Measurements from ENCODE around the gene GPR34. TPM values are rescaled to one million over a fixed set of nuclear protein-coding genes. Genes with fewer than 3 reads are reported as not detected.
"Not testable (repeated sequence)": the region's sequence is repeated elsewhere in the genome, so short reads cannot be mapped to it uniquely, and the experiment has no call there.

GPR34 gene, protein sequence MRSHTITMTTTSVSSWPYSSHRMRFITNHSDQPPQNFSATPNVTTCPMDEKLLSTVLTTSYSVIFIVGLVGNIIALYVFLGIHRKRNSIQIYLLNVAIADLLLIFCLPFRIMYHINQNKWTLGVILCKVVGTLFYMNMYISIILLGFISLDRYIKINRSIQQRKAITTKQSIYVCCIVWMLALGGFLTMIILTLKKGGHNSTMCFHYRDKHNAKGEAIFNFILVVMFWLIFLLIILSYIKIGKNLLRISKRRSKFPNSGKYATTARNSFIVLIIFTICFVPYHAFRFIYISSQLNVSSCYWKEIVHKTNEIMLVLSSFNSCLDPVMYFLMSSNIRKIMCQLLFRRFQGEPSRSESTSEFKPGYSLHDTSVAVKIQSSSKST
- polyA plus RNA-seq (ENCODE audit: insufficient read length in 4 of 4): 1 to 10 TPM; 1.6 to 6.8 (median 5.5) TPM

DNA sequence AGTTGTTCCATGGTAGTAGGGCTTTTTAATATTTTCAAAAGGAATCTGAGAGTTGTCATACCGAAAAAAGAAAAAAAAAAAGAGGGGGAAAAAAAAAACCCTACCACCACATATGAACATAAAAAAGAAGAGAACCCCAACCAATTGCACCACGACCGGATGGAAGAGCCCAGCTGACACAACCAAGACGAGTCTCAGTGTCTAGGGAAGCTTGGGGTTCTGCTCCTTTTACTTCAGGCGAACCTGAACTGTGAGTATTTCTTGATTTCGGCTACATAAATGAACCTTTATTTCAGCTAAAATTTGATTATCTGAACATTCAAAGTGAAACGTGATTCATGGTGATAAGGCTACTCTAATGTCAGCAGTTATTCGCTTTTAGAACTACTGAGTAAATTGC, at the start of gene GPR34:
GPR34 (plus strand) TSS at position 139 of the 400 bp plus-strand sequence. CDS start 6,661 bp downstream, outside the sequence.
- DNase-seq (ENCODE audit: low read depth in 4 of 4, low spot score in 3 of 4): no peak

DNA sequence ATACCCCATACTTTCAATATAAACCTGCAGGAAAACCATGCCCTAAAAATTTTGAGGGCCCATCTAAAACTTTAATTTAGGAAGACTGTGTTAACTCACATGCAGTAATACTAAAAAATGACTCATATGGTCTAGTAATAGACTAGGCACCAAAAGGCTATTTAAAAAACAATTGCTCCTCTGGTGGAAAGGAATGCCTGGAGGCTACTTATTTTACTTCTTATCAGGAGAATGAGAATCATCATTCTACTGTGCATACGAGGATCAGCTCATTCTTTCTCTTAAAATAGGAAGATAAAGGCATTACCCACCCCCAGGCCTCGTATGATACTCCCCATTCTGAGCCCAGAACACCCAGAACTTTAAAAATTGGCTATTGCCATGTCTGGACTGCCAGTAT, 42.6 kb upstream of the GPR34 start:
- DNase-seq (ENCODE audit: low read depth in 4 of 4, low spot score in 3 of 4): not testable (repeated sequence)

DNA sequence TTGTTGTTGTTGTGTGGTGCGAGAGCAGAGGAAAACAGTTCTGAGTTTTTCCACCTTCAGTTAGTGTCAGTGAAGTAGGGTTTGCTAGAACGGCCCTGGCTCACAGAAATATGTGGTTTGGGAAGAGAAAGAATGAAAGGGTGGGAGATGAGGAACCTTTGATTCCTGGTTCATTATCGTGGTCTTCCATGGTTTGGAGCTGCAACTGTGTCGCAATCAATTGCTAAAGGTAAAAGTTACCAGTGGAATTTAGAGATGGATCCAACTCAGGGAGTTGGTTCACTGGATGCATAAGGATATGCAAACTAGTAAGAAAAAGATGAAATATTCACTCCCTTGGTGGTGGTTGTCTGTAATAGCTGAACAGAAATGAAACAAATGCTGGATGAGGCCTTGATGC, 35.6 kb upstream of the GPR34 start:
- no peak for DNase-seq (ENCODE audit: low read depth in 4 of 4, low spot score in 3 of 4)

DNA sequence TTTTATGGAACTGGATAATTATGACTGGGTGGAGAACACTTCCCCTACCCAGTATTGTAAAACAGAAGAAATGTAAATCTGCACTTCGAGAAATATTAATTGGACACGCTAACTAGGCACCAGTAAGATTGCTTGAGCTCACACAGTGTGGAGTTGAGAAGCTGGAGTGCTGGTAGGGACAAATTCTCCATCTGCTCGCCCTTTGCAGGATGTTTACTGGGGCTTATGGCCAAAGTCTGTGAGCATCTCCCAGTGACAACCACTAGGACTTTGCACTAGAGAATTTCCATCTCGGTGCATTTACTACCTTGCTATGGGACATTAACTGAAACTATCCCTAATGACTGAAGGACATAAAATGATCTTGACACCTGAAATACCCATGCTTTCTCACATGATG, 33.7 kb upstream of the GPR34 start:
- no peak for DNase-seq (ENCODE audit: low read depth in 4 of 4, low spot score in 3 of 4)

DNA sequence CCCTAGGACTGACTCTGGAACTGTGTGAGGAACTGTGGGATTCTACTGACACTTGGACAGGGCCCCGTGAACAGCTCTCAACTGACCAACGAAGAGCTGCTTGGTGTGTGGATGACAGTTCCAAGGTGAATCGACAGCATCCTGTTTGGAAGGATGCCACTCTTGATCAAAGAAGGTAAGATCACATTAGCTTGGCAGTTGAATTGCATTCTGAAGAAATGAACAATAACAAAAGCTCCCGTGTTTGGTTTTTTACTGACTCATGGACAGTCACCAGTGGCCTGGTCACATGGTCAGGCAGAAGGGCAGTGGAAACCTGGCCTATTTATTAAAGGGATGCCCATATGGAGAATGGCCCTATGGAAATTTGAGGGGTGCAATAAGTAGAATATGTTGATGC, 33.1 kb upstream of the GPR34 start:
- DNase-seq (ENCODE audit: low read depth in 4 of 4, low spot score in 3 of 4): no peak

DNA sequence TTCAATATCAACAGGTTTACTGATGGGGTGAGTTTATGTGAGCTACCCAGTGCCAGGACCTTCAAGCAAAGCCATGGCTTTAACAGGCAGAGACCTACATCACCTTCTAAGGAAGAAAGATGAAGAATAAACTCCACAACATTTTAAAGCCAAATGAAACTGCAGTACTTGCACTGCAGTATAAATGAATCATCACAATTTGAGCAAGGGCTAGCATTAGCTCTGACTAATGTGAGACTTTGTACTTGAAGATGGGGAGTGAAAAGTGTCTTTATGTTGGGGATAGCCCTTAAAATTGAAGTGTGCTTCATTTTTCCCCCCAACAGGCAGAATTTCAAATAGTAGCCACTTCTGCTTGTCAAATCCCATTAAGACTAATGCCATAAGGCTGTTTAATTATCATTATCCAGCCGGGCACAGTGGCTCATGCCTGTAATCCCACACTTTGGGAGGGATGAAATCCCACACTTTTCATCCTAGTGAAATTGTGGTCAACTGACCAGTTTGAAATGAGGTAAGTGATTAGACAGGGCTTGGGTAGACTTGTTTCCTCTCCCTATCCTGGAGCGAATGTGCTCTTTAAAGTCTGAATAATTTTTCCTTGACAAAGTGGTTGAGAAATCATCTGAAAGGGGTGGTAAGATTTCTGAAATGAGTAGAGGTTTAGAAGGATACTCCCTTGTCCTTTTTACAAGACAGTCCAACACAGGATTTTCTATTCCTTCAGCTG, 27.2 kb upstream of the GPR34 start:
- no peak for DNase-seq (ENCODE audit: low read depth in 4 of 4, low spot score in 3 of 4)

DNA sequence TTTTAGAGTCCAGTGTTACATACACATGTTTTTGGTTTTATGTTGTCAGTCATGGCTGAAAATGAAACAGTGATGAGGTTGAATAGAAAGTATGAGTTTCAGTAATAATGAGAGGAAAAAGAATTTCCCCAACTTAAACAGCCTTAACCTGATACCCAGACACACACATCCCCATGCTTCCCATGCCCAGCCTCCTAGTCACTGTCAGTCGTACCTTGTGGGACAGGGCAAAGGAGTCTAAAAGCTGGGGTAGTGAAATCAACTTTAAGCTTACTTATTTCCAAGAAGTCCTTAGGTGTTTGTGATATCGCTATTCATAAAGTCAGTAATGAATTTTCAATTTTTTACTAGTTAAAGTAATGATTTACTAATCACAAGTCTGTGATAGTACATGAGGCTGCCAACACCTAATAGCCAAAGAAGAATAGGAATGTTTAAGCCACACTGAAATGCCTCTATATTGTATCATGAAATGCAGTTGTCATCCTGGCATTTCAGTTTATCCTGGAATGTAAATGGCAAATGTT, 24.3 kb upstream of the GPR34 start:
- DNase-seq (ENCODE audit: low read depth in 4 of 4, low spot score in 3 of 4): no peak

DNA sequence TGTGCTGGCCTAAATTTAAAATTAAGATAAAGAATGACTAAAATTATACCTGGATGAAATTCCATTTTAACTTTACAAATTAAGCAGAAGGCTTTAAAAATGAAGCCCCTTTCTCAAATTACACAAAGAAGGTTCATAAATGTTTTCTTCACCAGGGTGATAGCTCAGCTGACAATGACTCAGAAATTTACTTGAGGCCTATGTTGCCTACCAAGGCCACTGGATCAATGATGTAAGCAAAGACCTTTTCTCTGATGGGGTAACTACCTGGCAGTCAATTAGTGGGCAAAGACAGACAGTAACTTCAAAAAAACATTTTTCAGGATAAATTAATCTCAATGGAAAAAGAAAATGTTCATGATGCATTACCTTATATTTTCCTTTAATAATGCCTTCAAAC, 23.9 kb upstream of the GPR34 start:
- no peak for DNase-seq (ENCODE audit: low read depth in 4 of 4, low spot score in 3 of 4)

DNA sequence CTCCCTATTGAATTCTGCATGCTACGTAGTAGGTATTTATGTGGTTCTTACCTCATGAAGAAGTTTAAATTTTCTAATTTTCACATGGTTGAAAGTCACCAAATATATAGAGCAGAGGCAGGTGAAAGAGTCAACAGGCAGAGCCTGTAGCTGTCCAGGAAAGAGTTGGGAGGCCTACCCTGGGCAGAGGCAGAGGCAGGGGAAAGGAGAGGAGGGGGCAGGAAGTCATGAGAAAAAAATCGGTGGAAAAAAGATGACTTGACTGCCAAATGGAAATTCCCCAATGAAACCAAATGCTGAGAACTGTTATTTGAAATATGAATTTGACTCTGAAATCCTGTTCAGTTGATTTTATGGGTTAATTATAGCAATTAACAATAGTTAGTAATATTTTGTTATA, 23.1 kb upstream of the GPR34 start:
- no peak for DNase-seq (ENCODE audit: low read depth in 4 of 4, low spot score in 3 of 4)

DNA sequence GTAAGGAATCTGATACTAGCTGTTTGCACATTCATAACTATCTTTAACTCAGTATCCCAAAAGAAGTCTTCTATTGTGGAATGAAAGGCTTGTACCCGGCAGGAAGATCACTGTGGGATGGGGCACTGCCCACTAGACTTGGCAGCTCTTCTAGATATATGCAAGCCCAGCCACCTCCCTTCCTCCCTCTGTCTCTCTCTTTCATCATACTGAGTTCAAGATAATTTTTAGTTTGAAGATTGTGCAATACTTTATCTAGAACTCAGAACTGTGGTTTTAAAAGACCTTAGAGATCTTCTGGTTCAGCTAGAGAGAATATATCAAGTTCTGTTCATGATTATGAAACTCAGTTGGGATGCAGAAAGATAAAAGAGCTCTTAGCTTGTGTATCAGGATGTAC, 22.5 kb upstream of the GPR34 start:
- no peak for DNase-seq (ENCODE audit: low read depth in 4 of 4, low spot score in 3 of 4)

DNA sequence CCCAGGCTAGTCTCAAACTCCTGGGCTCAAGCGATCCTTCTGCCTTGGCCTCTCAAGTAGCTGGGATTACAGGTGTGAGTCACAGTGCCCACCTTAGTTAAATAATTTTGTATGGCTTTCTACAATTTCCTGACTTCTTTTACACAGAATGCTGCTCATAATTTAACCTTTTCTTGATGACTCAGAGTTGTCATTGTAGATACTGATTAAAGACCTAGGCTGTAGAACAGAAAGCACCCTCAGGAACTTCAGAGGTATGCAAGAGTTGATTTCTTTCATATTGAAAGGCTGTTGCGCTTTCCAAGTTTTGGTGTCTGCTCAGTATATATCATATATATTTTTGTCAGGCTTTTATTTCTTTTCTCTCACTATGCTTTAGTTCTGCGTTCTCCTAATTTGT, 21.1 kb upstream of the GPR34 start:
- DNase-seq (ENCODE audit: low read depth in 4 of 4, low spot score in 3 of 4): no peak

DNA sequence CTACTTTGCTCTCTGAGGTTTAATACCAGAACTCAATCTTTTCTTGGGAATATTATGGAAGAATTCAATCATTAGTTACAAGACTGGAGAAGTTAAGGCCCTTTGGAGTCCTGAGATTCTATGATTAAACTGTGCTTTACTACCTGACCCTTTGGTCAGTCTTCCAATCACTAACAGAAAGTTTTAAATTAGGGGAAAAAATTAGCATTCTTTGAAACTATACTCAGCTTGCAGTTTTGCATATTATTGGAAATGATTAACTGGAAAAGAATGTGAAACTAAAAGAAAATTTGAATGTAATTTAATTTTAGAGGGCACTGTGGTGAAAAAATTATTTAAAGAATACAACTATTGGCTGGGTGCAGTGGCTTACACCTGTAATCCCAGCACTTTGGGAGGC, 18.7 kb upstream of the GPR34 start:
- no peak for DNase-seq (ENCODE audit: low read depth in 4 of 4, low spot score in 3 of 4)

DNA sequence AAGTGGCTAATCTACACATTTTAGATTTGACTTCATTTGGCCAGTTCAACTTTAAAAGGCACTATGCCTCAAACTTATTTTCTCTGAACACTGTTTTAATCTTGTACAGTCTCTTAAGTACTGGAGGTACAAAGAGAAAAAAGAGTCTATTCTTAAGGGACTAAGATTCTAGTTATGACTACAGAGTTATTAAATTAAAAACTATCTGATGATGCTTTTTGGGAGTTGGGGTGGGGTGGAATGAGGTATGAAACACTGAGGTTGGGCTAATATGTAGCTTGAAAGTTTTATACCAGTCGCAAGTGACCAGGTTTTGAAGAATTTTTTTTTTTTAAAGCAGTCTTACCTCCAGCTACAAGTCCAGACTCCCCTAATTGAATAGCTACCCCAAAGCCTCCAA, 17.7 kb upstream of the GPR34 start:
- DNase-seq (ENCODE audit: low read depth in 4 of 4, low spot score in 3 of 4): no peak

DNA sequence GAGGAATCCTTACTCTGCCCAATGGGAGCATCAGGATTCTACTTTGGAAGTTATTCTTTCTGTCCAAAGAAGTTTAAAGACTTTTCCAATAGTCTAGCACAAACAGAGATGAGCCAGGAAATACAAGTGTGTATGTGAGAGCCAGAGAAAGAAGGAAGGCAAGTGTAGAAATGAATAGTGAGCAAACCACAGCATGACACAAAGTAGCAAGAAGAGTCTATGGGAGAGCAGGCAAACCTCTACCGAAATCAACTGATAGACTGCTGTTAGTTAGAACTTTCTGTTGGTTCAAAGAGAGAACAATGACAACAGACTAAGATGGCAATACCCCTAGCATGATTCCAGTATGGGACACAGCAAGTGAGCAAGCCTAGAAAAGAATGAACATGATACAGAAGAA, 16.1 kb upstream of the GPR34 start:
- no peak for DNase-seq (ENCODE audit: low read depth in 4 of 4, low spot score in 3 of 4)

DNA sequence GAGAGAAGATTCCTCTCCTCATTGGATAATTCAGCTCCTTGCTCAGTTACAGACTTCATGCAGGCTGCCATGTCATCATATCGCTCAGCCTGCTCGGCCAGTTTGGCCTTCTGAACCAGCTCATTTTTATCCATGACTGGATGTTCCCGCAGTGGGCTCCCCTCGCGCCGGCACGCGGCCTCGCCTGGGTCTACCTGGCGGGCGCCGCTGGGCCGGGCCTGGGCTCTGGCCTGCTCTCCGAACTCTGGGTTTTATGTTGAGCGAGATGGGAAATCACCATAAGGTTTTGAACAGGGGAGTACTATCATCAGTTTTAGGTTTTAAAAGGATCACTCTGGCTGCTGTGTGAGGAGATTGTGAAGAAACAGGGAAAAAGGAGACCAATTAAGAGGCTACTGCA, 12.4 kb upstream of the GPR34 start:
- not testable (repeated sequence) for DNase-seq (ENCODE audit: low read depth in 4 of 4, low spot score in 3 of 4)

DNA sequence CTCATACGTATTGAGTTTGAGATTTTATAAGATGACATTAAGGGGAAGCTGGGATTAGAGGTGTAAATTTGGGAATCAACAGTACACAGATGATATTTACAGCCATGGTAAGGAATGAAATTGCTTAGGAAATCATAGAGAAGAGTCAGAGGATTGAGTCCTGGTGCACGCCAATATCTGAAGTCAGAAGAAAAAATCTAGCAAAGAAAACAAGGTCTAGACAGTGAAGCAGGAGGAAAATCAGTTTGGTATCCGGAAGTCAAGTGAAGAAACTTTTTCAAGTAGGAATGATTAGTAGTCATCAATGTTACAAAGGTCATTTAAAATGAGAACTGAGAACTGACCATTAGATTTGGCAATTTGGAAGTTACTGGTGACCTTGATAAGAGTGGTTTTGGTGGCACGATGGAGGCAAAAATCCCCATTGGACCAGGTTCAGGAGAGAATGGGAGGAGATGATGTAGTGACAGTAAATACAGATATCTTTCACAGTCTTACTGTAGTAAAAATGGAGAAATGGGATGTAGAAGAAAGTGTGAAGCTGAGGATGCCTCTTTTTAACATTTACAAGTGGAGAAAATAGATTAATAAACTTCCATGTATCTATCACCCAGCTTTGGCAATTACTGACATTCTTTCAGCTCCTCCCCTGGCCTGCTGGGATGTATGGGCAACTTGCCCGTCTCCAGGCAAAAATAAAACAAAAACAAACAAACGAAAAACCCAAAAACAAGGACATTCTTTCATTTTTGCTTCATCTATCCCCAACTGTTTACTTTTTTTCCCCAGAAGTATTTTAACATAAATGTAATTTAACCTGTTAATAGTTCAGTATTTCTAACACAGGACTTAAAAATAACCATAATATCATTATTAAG, 11.4 kb upstream of the GPR34 start:
- no peak for DNase-seq (ENCODE audit: low read depth in 4 of 4, low spot score in 3 of 4)

DNA sequence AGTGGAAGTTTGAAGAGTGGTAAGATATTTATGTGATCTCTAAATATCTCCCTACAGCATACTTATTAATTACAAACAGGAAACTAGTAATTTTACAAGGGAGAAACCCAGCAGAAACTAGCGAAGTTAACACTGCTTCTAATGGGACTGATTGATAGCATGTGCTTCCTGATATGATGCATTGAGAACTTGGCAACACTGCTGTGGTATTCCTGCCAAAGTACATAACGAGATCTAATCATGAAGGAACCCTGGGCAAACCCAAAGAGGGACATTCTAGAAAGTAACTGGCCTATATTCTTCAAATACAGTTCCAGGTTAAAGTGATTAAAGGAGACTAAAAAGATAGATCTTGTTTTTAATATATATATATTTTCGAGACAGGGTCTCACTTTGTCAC, 4.6 kb upstream of the GPR34 start:
- DNase-seq (ENCODE audit: low read depth in 4 of 4, low spot score in 3 of 4): no peak

DNA sequence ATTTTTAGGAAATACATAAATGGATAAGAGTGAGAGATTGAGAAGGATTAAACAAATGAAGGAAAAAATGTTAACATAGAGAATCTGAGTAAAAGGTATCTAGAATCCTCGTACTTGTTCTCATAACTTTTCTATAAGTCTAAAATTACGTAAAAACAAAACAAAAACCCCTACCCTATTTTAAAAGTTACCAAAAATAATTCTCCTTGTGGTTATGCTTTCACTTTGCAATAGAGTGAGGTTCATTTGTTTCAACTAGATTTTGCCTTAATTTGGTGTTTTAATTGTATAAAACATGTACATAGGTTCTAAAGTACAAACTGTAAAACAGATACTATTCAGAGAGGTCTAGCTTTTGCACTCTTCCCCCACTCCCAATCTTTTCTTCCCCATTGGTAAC, 3.8 kb upstream of the GPR34 start:
- DNase-seq (ENCODE audit: low read depth in 4 of 4, low spot score in 3 of 4): no peak

DNA sequence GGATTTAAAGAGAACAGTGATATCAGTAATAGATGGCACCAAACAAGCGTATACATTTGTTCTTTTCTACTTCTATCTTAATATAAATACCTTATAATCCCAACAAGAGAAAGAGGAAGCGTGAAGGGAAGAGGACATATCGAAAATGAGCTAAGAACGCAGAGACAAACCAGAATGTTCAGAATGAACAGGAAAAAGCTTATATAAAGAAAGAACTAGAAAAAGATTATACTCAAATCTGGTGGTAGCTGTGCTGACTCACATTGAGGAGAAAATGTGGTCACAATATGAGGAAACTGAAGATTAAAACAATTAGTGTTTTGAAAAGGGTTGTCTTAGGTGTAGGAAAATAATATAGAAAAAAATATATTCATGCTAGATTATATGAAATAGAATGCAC, 2.0 kb upstream of the GPR34 start:
- DNase-seq (ENCODE audit: low read depth in 4 of 4, low spot score in 3 of 4): no peak

DNA sequence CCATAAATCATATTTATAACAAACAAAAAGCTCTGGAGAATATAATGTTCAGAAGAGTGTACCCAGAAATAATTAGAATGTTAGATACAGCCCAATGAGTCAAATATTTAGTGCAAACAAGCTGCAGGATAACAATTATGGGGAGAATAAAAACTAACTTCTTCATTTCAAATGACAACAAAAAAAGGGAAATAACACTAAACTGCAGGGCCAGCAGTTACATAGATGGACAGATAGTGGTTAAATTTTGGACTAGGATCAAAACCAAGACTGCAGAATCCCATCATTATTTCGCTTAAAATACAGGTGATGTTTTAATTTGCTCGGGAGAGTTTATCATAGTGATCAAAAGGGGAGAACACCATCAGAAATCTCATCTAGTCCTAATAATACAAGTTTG, 617 bp upstream of the GPR34 start:
- no peak for DNase-seq (ENCODE audit: low read depth in 4 of 4, low spot score in 3 of 4)

DNA sequence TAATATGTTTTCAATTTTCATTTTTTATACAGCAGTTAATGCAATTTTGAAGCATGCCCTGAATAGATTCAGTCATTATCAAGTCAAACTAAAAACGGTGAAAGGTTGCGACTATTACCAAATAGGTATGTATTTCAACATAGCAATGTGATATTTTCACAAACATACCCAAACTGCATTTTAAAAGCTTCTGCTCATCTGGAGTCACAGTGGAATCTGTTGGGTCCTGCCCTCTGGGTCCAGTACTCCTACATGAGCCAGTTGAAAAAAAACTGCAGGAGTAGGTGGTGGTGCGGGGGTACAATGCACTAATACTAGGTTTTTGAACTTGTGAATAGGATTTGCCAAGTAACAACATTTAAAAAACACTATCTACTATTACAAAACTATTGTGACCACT, 938 bp downstream of the GPR34 start:
- no peak for DNase-seq (ENCODE audit: low read depth in 4 of 4, low spot score in 3 of 4)

All from right renal pelvis (tissue), 4 donors.